Measurements from ENCODE around the gene GGTLC3.
"Not testable (repeated sequence)": the region's sequence is repeated elsewhere in the genome, so short reads cannot be mapped to it uniquely, and the experiment has no call there.

Gene GGTLC3

DNA sequence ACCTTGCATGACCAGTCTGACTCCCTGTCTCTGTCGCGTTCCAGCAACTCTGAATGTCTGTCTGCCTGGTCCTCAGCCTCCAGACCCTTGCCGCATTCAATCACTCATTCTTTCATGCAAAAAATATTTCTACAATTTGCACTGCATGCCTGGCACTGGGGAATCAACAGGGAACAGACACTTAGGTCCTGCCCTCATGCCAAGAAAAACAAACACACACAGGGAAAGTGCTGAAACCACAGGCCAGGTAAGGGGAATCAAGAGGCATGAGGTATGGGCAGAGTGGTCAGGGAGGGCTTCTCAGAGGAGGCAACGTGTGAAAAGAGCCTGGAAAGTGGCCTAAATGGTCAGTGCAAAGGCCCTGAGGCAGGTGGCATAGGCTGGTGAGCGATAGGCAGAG is at the start of gene GGTLC3:
GGTLC3 (minus strand) TSS at position 101 of the 400 bp plus-strand sequence. CDS start 264 bp downstream, outside the sequence.
- DNase-seq = not testable (repeated sequence)

DNA sequence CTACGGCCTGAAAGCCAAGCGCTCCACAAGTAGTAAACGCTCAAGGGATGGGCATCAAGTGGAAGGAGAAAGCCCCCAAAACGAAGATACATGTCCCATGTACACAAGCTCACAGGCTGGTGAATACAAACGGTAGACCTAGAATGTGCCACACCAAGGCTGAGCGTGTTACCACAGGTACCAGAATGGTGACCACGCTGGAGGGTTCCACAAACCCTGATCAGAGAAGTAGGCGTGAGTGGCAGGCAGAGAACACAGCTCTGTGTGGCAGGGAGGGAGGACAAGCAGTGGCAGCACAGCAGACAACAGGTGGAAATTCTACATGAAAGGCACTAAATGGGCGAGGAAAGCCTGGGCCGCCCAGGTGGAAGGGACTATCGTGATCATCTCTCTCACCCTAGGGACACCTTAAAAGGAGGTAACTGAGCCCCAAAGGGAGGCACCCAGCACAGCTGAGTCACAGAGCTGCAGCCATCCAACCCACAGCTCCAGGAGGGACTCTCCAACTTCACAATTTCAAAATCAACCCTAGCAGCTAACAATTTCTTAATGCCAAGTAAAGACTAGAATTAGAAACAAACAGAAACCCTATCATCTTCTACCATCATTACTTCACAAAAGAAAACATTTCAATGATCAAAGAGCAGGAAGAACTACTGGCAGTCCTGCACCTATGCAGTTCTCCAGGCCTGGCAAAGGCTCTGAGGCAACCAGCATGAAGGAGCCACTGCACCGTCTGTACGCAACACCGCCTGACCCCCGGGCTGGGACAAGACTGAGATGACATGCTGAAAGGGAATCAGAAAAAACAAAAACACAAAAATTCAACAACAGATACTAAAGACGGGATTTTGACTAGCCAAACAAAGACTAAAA is 42.4 kb upstream of the GGTLC3 start:
- not testable (repeated sequence) for DNase-seq

DNA sequence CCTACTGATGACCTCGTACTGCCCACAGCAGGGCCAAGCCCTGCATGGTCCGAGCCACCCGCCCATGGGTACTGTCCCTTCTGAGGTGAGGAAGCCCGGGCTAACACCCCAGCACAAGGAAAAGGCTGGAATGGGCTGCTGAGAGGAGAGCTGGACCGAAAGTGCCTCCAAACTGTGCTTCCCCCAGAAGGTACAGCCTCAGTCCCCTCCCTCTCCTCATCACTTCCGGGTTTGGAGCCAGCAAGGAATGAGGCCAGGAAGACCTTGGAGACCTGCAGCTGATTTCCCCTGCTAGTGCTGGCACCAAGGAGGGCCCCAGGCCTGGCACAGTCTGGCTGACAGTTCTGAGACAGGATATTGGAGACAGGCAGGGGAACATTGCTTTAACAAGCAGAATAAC is 41.0 kb upstream of the GGTLC3 start:
- not testable (repeated sequence) for DNase-seq

DNA sequence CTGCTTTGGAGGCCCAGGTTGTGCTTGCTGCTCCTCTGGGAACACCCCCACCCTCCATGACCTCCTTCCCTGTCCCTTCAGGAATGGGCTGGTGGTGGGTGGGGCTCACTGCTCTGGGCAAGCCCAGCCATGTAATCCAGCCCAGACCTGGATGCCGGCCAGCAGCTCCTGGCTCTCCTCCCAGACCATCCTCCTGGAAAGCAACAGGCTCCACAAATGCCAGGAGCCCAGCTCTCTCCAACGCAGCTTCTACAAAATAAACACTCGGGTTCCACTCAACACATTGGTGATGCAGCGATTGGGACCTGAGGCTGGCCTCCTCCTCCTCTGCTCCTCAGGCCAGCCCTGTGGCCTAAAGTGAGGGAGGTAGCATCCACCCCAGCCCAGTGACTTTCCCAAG is 40.6 kb upstream of the GGTLC3 start:
- not testable (repeated sequence) for DNase-seq

DNA sequence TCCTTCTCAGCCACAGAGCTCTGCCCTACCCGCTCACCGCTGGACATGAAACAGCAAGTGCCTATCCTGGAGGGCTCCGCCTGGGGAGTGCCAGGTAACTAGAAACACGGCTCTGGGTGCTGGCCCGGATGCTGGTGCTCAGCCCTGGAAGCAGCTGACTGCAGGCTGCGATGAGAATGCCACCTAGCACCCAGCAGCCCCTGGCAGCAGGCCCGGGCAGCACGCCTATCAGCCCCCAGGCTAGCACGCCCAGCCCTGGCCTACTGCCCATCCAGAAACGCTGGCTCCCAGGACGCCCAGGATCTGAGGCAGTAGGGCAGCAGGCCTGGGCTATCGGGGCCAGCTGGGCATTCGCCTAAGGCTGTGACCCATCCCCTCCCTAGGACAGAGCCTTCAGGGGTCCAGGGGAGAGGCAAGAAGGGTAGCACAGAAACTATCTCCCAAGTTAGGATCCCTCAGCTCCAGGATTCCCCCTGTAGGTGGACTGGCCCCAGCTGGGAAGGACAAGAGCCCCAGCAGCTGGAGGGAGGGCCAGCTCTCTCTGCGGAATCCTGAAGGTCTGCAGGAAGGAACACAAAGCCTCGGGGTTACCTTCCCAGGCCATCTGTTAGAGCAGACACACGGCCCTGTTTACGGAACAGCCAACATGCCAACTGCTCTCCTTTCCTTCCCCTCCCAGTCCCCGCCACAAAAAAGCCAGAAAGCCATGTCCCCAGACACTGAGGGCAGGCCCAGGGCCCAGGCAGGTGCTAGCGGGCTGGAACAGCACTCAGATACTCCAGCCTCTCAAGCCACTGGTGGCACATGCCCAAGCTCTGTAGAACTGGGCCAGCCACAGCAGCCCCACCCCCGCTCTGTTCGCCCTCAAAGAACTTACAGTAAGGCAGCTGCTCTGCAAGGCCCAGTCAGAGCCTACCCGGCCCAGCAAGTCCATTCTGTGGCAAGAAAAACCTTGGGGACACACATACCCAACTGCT is 36.6 kb upstream of the GGTLC3 start:
- not testable (repeated sequence) for DNase-seq

DNA sequence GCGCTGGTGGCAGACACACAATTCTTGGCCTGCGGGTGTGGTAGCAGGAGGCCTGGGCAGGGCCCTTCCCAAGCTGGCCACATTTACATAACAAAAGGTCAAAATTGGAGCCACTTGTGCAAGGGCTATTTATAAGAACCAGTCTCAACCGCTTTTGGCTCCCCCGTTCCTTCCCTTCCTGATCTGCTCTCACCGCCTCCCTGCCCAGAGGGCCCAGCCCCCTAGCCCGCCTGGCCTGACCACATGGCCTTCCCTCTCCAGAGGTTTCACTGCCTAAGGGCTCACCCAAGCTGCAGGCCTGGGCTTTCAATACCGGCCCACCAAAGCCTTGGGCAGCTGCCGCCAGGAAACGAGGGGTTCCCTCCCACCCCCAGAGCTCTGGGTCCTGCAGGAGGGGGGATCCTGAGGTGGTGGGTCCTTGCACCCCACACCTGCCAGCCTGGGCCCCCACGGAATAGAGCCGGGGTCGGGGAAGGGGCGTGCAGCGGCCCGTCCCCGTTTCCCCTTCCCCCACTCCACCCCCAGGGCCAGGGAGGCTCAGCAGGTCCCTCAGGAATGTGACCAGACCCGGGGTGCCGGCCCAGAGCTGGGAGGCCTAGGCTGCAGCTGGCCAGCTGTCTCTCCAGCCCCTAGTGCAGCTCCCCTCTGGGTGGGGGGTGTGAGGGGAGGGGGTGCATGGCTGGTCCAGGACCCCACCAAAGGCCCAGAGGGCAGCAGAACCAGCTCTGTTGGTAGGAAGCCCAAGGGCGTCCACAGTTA is 35.1 kb upstream of the GGTLC3 start:
- not testable (repeated sequence) for DNase-seq

DNA sequence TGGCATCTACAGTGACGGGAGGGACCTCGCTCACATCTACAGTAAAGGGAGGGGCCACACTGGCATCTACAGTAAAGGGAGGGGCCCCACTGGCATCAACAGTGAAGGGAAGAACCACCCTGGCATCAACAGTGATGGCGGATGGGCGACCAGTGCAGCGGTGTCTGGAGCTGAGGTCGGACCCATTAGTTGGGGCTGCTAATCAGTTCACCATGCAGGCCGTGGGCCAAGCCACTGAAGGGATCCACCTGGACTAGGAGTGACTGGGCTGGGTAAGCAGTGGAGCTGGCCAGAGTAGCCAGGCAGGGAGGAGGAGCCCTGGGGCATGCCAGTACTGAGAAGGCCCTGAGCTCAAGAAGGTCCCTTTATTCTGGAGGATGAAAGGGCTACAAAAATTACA is 33.1 kb upstream of the GGTLC3 start:
- DNase-seq = not testable (repeated sequence)

DNA sequence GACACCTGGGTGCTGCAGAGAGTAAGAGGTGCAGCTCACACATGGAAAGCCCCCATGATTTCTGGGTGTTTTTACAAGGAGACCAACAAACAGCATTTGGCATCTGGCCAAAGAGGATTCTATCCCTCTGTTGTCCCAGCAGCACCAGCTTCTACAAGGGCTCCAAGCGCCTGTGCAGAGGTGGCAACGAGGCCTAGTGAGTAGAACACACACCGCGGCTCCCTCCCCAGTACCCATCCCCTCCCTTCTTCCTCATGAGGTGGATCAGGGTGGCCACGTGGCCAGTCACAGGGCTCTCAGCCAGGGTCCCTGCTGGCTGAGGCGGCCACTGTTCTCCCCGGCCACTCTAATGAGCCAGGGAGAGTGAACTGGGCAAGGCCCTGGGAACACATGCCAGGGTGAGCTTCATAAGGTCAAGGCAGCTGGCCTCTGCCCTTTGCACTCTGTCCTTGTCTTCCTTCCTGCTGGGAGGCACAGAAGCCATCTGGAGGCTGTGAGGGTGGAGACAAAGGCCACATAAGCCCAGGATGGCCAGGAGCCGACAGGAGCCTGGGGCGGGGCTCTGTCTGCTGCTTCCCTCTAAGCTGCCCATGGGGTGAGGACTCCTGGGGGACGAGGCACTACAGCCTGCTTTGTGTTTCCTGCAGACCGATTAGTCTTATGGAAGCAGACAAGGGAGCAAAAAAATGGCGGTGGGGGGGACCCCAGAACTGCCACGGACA is 31.7 kb upstream of the GGTLC3 start:
- DNase-seq = not testable (repeated sequence)

DNA sequence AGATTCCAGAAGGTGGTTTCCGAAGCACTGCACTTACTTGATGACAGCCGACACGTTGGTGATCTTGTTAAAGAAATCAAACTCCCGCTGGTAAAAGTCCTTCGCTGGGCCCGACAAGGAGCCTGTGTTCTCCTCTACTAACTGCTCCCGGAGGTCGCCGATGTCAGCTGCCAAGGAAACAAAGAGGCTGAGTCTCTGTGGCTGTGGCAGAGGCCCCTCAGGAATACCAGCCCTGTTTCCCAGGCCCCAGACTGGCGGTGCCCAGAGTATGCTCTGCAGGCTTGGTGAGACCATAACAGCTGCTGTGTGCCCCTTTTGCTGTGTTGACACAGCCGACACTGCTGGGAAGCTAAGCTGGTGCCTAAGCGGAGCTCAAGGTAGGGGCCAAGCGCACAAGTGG is 26.7 kb upstream of the GGTLC3 start:
- DNase-seq = not testable (repeated sequence)

DNA sequence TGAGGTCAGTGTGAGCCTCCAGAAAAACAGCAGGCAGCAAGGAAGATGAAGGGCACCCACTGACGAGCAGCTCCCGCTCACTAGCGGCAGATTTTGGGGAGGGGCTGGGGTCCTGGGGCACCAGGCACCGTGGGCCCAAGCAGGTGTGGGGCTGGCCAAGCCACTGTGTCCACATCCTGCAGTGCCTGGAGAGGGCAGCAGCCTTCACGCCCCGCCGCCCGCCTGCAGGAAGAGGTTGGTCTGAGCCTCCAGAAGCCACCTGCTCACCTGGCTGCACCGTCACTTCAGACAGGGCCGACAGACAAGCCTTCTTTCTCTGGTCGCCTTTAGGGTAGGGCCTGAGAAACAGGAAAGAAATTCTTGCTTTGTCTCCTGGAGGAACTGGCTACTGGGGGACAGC is 25.4 kb upstream of the GGTLC3 start:
- not testable (repeated sequence) for DNase-seq

DNA sequence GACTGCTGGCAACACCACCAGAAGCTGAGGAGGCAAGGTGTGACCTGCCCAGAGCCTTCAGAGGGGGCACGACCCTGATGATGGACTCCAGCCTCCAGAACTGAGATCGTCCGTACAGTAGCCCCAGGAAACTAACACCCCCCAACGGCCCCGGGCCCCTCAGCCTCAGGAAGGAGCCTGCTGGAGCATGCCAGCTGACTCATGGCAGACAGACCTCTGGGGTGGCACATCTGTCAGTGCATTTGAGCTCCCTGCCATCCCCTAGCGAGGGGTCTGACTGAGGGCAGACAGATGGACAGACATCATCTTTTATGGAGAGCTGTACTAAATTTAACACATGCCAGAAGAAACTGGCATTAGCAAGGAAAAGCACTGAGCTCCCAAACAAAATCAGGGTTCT is 22.0 kb upstream of the GGTLC3 start:
- not testable (repeated sequence) for DNase-seq

DNA sequence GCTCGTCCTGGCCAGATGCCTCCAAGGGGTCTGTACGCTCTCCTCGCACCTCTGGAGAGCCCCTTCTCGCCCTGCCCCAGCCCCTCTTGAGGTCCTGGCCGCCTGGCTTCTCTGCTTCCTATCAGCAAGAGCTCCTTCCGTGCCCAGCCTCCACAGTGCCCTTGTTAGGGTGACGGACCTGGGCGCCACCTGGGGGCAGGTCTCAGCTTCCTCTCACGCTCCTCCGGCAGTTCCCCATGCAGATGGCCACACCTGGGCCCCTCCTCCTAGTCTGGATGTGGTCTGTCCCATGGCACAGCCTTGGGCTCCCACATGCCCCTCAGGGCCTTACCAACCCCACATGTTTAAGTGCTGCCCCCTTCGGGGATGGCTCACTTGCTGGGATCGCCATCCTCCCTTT is 16.4 kb upstream of the GGTLC3 start:
- not testable (repeated sequence) for DNase-seq

DNA sequence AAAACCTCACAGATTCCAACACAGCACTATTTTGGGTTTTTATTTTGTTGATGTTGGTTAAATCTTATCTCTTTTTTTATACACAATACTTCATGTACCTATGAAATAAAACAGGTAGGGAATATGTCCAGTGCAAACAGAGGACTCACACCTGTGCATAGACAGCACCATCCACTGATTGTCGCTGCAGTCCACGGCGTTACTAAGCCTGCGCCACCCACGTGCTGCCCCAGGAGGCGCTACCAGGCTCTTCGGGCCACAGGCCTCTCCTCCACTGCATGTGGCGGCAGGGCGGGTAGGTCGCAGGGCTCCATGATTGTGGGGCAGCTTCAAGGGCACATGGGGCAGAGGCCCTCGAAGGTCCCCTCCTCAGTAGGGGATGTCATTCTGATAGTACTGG is 15.7 kb upstream of the GGTLC3 start:
- not testable (repeated sequence) for DNase-seq

DNA sequence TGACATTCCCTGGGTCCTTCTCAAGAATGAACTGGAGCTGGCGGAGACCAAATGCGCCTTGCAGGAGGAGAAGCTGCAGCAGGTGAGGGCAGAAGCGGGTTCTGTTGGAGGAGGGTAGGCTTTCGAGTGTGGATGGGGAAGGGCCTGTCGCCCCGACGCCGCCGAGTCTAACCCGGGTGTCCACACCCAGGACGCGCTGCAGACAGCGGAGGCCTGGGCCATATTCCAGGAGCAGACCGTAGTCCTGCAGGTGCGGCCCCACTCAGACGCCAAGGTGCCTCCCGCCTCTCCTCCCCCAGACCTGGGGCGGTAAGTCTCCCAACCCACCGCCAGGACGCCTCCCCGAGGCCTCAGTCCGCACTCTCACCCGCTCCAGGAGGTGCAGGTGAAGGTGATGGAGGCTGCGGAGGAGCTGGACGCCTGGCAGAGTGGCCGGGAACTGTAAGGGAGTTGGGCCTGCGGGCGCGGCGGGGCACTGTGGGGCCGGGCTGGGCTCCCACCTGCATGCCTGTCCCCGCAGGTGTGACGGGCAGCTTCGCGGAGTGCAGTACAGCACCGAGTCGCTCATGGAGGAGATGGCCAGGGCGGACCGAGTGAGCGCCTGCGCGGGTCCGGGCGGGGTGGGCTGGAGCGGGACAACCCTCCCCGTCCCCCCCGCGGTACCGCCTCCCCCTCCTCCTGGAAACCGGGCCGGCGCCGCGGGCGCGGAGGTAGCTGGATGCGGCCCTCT is 11.6 kb upstream of the GGTLC3 start:
- not testable (repeated sequence) for DNase-seq

DNA sequence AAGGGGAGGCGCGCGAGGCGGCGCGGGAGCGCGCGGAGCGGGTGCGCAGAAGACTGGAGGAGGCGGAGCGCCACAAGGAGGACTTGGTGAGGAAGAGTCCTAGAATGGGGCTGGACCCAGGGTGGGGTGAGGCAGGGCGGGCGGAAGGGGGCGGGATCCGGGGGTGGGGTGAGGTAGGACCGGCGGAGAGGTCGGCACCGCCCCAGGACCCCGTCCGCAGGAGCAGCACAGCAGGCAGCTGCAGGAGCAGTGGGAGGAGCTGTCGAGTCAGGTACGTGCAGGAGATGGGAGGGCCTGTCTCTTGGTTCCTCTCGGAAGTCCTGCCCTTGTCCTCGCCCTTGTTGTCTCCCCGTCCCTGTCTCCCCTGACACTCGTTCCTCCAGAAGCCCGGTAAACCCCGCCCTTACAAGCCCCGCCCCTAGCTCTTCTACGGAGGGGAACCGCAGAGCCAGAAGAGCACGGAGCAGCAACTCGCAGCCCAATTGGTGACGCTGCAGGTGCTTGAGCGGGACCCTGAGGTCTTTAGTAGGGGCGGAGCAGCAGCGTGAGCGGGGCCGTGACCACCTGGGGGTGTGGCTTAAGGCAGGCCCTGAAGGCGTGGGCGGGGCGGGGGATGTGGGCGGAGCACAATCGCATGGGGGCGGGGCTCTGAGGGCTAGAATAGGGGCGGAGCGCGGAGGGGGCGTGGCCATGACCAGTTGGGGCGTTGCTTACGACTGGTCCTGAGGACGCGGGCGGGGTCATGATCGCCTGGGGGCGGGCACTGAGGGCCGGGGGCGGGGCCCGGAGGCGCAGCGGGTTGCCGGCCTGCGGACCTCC is 10.8 kb upstream of the GGTLC3 start:
- DNase-seq = not testable (repeated sequence)

DNA sequence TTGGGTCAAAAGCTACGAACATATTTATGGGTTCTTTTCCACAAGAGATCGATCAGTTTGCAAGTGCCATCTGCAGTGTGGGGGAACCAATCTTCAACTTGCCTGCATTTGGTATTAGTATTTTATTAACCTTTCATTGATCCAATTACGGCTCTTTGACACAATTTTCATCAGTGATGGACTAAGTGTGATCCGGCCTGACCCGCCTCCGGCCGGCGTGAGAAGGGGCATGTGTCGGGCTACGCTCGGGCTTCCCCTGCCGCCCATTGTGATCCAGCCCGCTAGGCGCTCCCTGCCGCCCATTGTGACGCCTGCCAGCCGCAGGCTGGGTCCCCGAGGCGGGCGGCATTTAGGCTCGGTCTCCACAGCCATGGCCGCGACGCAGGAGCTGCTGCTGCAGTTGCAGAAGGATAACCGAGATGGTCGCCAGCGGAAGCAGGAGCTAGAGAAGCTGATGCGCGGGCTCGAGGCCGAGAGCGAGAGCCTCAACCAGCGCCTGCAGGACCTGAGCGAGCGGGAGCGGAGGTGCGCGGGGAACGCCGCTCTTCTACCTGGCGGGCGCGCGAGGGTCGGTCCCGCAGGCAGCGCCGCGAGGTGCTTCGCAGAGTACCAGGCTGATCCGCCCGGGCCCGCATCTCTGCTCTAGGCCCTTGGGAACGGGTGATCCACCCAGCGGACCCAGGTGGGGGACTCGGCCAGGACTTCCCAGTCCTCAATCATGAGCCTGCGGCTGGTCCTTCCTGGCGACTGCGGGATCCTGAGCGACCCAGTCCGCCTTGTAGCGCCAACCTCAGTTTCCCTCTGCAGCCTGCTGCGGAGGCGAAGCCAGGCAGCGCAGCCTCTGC is 10.0 kb upstream of the GGTLC3 start, which contains the start of gene TMEM191B:
TMEM191B (plus strand) TSS at position 51 of the 845 bp plus-strand sequence; CDS start at position 230, 179 bp downstream.
- DNase-seq = not testable (repeated sequence)

DNA sequence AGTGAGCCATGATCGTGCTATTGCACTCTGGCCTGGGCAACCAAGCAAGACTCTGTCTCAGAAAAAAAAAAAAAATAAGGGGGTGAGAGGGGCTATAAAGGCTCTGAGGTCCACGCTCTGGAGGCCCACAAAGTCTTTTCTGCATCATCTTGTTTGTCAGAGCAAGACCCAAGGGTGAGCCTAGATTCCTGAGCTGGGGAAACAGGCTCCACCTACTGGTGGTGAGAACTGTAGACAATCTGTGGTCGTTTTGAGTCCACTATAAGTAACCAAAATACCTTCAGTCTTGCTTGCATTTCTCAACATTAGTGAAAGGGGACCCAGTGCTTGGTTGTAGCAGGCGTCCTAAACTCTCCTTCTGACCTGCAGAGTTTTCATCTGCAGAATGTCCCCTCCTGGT is 5.4 kb upstream of the GGTLC3 start:
- DNase-seq = not testable (repeated sequence)

DNA sequence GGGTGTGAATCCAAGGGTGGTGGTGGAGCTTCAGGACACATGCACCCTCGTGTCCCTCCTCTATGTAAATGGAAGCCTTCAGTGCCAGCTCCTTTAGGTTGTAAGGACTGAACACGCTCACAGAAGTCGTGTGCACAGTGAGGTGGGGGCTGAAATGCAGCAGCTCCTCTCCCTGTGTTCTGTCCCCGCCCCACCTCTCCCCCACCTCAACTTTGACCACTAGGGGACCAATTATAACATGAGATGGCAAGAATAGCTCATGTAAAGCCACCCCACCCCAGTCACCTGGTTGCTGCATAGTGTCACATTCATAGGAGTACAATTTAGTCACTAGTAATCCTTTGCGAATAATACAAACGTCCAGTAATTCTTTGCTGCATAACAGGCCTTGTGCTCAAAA is 4.8 kb upstream of the GGTLC3 start:
- DNase-seq = not testable (repeated sequence)

DNA sequence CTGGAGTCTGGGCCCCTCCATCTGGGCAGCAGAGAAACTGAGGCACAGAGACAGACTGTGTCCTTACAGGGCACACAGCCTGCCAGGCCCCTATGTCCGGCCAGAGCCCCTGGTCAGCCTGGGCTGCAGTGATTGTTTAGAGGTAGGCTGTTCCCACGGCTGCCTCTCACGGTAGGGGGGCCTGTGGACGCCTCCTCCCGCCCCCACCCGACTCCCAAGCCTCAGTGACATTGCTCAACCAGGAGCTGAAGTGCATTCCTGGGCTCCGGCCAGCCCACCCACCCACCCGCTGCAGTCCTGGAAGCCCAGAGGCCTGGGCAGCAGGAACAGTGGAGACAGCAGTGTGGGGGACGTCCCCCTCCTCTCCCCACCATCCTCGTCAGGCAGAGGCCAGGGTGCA is 4.5 kb downstream of the GGTLC3 start:
- DNase-seq = not testable (repeated sequence)

All from NCI-H2171 (cell line).